SJCRH30 (cell line): ENCODE results near the gene WDR49. TPM values are rescaled to one million over a fixed set of nuclear protein-coding genes. Genes with fewer than 3 reads are reported as not detected.

Experiments
- DNase-seq, 2 experiments: peaks; one replicate each; pipeline ENCODE4 v3.0.0-alpha.2; 2015 to 2020
- H3K27ac ChIP-seq: fragments of 250-450 bp; sonication (Bioruptor Pico); 2 replicates; pipeline ENCODE4 v1.5.1; 2020; ENCODE audit warnings: mild to moderate bottlenecking, moderate library complexity
- H3K27me3 ChIP-seq: fragments of 250-450 bp; sonication (Bioruptor Pico); 2 replicates; pipeline ENCODE4 v1.5.1; 2020; ENCODE audit warnings: mild to moderate bottlenecking, moderate library complexity
- H3K36me3 ChIP-seq: fragments of 250-450 bp; sonication (Bioruptor Pico); 2 replicates; pipeline ENCODE4 v1.5.1; 2020; ENCODE audit warnings: mild to moderate bottlenecking, moderate library complexity
- H3K4me1 ChIP-seq: fragments of 250-450 bp; sonication (Bioruptor Pico); 2 replicates; pipeline ENCODE4 v1.5.1; 2020; ENCODE audit warnings: mild to moderate bottlenecking, moderate library complexity
- H3K4me3 ChIP-seq: fragments of 250-450 bp; sonication (Bioruptor Pico); 2 replicates; pipeline ENCODE4 v1.5.1; 2020; ENCODE audit warnings: mild to moderate bottlenecking, moderate library complexity
- H3K9me3 ChIP-seq: fragments of 250-450 bp; sonication (Bioruptor Pico); replicated peaks from 2 replicates; pipeline ENCODE4 v1.5.1; 2020; ENCODE audit warnings: mild to moderate bottlenecking, moderate library complexity
- total RNA-seq: library from RNA; depleted of rRNA; stranded (reverse); fragments of >200 nt; shearing (Covaris generic); gene quantifications from 2 replicates; pipeline ENCODE4 v1.2.3, GENCODE V29; 2014

Gene WDR49
- total RNA-seq, 1 experiment from 2014 or later, result not detected

- H3K27ac ChIP-seq, result no peak overlapping the region
- H3K4me3 ChIP-seq, result no peak overlapping the region
- no peaks in the 10 kb centered on the region for H3K36me3 ChIP-seq
- no peak for DNase-seq
- H3K4me1 ChIP-seq, result no peaks in the 10 kb centered on the region
- H3K27me3 ChIP-seq, result no peaks in the 10 kb centered on the region
- no peaks in the 10 kb centered on the region for H3K9me3 ChIP-seq
Measured at GRCh38 chr3:167487556-167487955, 166.2 kb downstream of the WDR49 start.

- Histone ChIP-seq H3K27me3 (no peaks in the 10 kb centered on the region), H3K36me3 (no peaks in the 10 kb centered on the region), H3K27ac (no peak overlapping the region), H3K4me3 (no peak overlapping the region), H3K4me1 (no peaks in the 10 kb centered on the region), H3K9me3 (no peaks in the 10 kb centered on the region)
- DNase-seq, result no peak
Measured at GRCh38 chr3:167484551-167484950, 169.2 kb downstream of the WDR49 start.

GRCh38 chr3:167483708-167484475 lies 169.8 kb downstream of the WDR49 start:
- no peaks in the 10 kb centered on the region for H3K36me3 ChIP-seq
- no peaks in the 10 kb centered on the region for H3K27me3 ChIP-seq
- no peak overlapping the region for H3K27ac ChIP-seq
- H3K9me3 ChIP-seq, result no peaks in the 10 kb centered on the region
- DNase-seq, result no peak
- no peaks in the 10 kb centered on the region for H3K4me1 ChIP-seq
- H3K4me3 ChIP-seq, result no peak overlapping the region

GRCh38 chr3:167481164-167481563 lies 172.6 kb downstream of the WDR49 start:
- Histone ChIP-seq H3K27ac (no peak overlapping the region), H3K27me3 (no peaks in the 10 kb centered on the region), H3K4me3 (no peak overlapping the region), H3K4me1 (no peaks in the 10 kb centered on the region), H3K9me3 (no peaks in the 10 kb centered on the region), H3K36me3 (no peaks in the 10 kb centered on the region)
- no peak for DNase-seq

GRCh38 chr3:167480748-167481147 lies 173.0 kb downstream of the WDR49 start:
- no peaks in the 10 kb centered on the region for H3K36me3 ChIP-seq
- no peak overlapping the region for H3K27ac ChIP-seq
- no peaks in the 10 kb centered on the region for H3K9me3 ChIP-seq
- H3K4me3 ChIP-seq, result no peak overlapping the region
- no peak for DNase-seq
- no peaks in the 10 kb centered on the region for H3K27me3 ChIP-seq
- no peaks in the 10 kb centered on the region for H3K4me1 ChIP-seq

GRCh38 chr3:167473863-167474262 lies 179.9 kb downstream of the WDR49 start, which contains the start of gene SERPINI2:
SERPINI2 (minus strand) TSS chr3:167474042; CDS start chr3:167471834, 2,208 bp downstream.
- no peaks in the 10 kb centered on the region for H3K27me3 ChIP-seq

GRCh38 chr3:167469381-167469780 lies 184.4 kb downstream of the WDR49 start:
- H3K4me1 ChIP-seq, result no peaks in the 10 kb centered on the region
- H3K36me3 ChIP-seq, result no peaks in the 10 kb centered on the region
- no peaks in the 10 kb centered on the region for H3K9me3 ChIP-seq
- no peak for DNase-seq
- H3K27me3 ChIP-seq, result no peaks in the 10 kb centered on the region
- H3K4me3 ChIP-seq, result no peak overlapping the region
- H3K27ac ChIP-seq, result no peak overlapping the region

More at GRCh38 chr3:167473863-167474262, 179.9 kb downstream of the WDR49 start, which contains the start of gene SERPINI2:
- Histone ChIP-seq H3K27ac (no peak within 1 kb of the TSS), H3K9me3 (no peaks in the 10 kb centered on the region), H3K36me3 (no peaks in the 10 kb centered on the region), H3K4me3 (no peak within 1 kb of the TSS), H3K4me1 (no peaks in the 10 kb centered on the region)
- no peak for DNase-seq

GRCh38 chr3:167467848-167468611 lies 185.7 kb downstream of the WDR49 start:
- Histone ChIP-seq H3K4me3 (no peak overlapping the region), H3K36me3 (no peaks in the 10 kb centered on the region), H3K9me3 (no peaks in the 10 kb centered on the region), H3K27ac (no peak overlapping the region), H3K4me1 (no peaks in the 10 kb centered on the region), H3K27me3 (no peaks in the 10 kb centered on the region)
- DNase-seq, result no peak

GRCh38 chr3:167466966-167467365 lies 186.8 kb downstream of the WDR49 start:
- Histone ChIP-seq H3K4me3 (no peak overlapping the region), H3K27me3 (no peaks in the 10 kb centered on the region), H3K36me3 (no peaks in the 10 kb centered on the region), H3K4me1 (no peaks in the 10 kb centered on the region), H3K9me3 (no peaks in the 10 kb centered on the region), H3K27ac (no peak overlapping the region)
- no peak for DNase-seq

GRCh38 chr3:167456157-167456799 lies 197.5 kb downstream of the WDR49 start:
- no peak for DNase-seq
- Histone ChIP-seq H3K36me3 (no peaks in the 10 kb centered on the region), H3K27ac (no peak overlapping the region), H3K4me3 (no peak overlapping the region), H3K27me3 (no peaks in the 10 kb centered on the region), H3K4me1 (no peaks in the 10 kb centered on the region), H3K9me3 (no peaks in the 10 kb centered on the region)

GRCh38 chr3:167453815-167454214 lies 199.9 kb downstream of the WDR49 start:
- no peaks in the 10 kb centered on the region for H3K27me3 ChIP-seq
- H3K4me3 ChIP-seq, result no peak overlapping the region
- H3K36me3 ChIP-seq, result no peaks in the 10 kb centered on the region
- no peaks in the 10 kb centered on the region for H3K9me3 ChIP-seq
- H3K4me1 ChIP-seq, result no peaks in the 10 kb centered on the region
- no peak for DNase-seq
- H3K27ac ChIP-seq, result no peak overlapping the region

- no peak for DNase-seq
- Histone ChIP-seq H3K27ac (no peak overlapping the region), H3K36me3 (no peaks in the 10 kb centered on the region), H3K4me3 (no peak overlapping the region), H3K27me3 (no peaks in the 10 kb centered on the region), H3K4me1 (no peaks in the 10 kb centered on the region), H3K9me3 (no peaks in the 10 kb centered on the region)
Measured at GRCh38 chr3:167451282-167451681, 202.5 kb downstream of the WDR49 start.

- DNase-seq, result no peak
- H3K36me3 ChIP-seq, result no peaks in the 10 kb centered on the region
- H3K4me3 ChIP-seq, result no peak overlapping the region
- H3K27me3 ChIP-seq, result no peaks in the 10 kb centered on the region
- H3K4me1 ChIP-seq, result no peaks in the 10 kb centered on the region
- H3K9me3 ChIP-seq, result no peaks in the 10 kb centered on the region
- no peak overlapping the region for H3K27ac ChIP-seq
Measured at GRCh38 chr3:167450675-167451074, 203.1 kb downstream of the WDR49 start.

GRCh38 chr3:167450195-167450594 lies 203.5 kb downstream of the WDR49 start:
- DNase-seq, result no peak
- H3K9me3 ChIP-seq, result no peaks in the 10 kb centered on the region
- H3K36me3 ChIP-seq, result no peaks in the 10 kb centered on the region
- H3K27me3 ChIP-seq, result no peaks in the 10 kb centered on the region
- no peak overlapping the region for H3K4me3 ChIP-seq
- H3K4me1 ChIP-seq, result no peaks in the 10 kb centered on the region
- H3K27ac ChIP-seq, result no peak overlapping the region

GRCh38 chr3:167445491-167445890 lies 208.3 kb downstream of the WDR49 start:
- Histone ChIP-seq H3K27ac (no peak overlapping the region), H3K4me3 (no peak overlapping the region), H3K4me1 (no peaks in the 10 kb centered on the region), H3K27me3 (no peaks in the 10 kb centered on the region), H3K36me3 (no peaks in the 10 kb centered on the region), H3K9me3 (no peaks in the 10 kb centered on the region)
- no peak for DNase-seq
